Measurements from ENCODE around the gene CRISPLD2.

Gene CRISPLD2

DNA sequence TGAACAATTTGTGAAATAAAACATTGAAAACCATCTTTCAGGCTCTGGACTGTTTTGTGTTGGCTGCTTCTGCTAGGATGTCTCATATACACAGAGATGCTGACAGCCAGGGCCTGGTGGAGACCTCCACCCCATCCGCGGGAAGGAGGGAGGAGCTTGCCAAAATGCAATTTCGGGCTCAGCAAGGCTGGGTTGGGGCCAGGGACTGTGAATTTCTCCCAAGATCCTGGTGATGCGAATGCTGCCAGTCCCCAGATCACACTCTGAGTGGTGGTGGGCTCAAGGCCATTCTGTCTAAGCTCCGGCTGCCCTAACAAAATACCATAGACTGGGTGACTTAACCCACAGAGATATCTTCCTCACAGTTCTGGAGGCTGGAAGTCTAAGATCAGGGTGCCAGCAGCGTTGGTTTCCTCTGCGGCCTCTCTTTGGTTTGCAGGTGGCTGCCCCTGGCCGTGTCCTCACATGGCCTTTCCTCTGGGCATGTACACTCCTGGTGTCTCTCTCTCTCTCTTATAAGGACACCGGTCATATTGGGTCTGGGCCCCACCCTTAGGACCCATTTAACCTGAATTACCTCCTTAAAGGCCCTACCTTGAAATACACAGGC lies 89.8 kb downstream of the CRISPLD2 start:
- DNase-seq (ENCODE audit: low read depth, low spot score) = no peak

DNA sequence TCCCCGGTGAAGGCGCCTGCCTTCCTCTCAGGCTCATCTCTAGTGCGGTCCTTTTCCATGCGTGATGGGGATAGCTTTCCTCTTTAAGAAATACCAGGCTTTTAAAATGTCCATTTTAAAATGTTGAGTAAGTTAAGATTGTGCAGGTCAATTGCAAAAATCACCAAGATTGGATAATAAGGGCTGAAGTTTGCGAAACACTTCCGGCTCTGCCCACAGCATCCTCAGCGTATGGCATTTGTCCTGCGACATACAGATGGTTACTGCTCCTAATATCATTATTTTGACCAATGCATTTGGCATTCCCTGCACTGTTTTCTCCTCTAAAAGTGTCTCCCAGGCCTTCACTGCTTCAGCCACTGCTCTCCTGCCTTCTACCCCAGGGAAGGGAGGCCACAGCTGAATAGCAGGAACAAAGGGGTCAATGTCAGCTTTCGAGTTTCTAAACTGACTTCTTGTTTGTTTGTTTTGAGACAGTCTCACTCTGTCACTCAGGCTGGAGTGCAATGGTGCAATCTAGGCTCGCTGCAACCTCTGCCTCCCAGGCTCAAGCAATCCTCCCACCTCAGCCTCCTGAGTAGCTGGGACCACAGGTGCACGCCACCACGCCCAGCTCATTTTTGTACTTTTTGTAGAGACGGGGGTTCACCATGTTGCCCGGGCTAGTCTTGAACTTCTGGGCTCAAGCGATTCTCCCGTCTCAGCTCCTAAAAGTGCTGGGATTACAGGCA lies 91.9 kb downstream of the CRISPLD2 start:
- no peak for DNase-seq (ENCODE audit: low read depth, low spot score)

DNA sequence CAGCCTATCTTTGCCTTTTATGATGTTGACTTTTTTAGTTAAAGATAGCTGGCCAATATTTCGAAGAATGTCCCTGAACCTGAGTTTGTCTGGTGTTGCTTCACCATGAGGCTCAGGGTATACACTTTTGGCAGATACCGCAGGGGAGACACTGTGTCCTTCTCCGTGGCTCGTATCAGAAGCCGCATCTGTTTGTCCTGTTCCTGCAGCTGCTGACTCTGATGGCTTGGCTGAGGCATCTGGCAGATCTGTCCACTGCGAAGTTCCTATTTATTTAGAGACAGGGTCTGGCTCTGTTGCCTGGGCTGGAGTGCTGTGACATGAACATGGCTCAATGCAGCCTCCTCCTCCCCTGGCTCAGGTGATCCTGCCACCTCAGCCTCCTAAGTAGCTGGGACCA lies 93.5 kb downstream of the CRISPLD2 start:
- no peak for DNase-seq (ENCODE audit: low read depth, low spot score)

DNA sequence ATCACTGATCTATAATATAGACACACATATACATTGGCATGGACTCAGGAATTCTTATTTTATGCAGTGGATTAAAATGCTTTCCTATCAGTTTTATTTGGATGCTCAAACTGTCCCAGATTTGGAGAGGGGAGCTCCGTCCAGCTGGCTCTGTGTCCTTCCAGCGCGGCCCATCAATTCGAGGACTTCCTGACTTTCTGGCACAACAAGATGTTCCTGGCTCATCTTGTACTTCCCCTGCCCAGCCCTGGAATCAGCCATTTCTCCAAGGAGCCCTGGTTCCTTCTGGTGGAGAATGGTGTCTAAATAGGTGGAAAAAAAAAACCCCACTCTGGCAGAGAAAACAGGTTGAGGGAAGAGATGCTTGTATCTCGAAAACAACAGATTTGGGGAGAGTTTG lies 94.5 kb downstream of the CRISPLD2 start:
- no peak for DNase-seq (ENCODE audit: low read depth, low spot score)

DNA sequence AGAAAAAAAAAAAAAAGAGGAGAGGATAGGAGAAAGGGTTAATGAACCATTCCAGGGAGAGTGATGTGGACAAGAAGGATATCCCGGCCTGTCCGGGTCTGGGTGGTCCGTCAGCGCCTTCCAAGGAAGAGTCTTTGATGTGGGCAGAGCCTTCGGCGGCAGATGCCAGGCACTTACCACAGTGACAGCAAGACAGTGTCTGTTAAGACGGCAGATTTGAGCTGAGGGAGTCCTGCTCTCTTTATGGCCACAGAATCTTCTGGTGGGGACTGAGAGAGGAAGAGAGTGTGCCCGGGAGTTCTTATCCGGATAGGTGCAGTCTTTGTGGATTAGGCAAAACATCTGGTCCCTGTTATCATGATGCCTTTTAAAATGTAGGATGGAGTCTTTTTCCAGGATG lies 96.4 kb downstream of the CRISPLD2 start:
- no peak for DNase-seq (ENCODE audit: low read depth, low spot score)

DNA sequence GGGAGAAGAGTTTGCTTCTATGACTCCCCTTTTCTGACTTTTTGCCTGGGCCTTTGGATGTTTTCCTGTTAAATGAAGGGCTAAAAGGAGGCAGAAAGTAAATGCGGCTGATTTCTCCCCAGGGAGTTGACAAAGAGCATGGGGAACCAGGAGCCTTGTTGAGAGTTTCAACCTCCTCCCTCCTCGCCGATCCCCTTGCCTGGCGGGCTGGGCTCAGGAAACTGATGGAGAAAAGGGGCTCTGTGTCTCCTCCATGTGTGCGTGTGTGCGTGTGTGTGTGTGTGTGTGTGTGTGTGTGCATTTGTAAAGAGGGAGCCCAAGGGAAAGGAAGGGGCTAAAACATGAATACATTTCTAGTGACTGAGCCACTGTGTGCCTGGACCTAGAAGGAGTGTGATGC lies 97.1 kb downstream of the CRISPLD2 start:
- DNase-seq (ENCODE audit: low read depth, low spot score) = no peak

DNA sequence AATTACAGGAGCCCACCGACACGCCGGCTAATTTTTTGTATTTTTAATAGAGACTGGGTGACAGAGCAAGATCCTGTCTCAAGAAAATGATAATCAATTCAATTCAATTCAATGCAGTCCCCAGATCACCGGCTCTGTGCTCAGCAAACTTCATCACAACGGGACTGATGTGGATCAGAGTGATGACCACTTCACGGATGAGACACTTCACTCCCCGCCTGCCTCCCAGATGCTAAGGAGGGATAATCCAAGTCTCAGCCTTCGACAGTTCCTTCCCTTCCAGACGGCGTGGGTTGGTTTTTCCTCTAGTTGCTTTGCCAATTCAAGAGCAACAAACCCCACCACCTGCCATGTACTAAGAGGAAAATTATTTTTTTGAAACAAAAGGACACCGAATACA lies 97.7 kb downstream of the CRISPLD2 start:
- no peak for DNase-seq (ENCODE audit: low read depth, low spot score)

DNA sequence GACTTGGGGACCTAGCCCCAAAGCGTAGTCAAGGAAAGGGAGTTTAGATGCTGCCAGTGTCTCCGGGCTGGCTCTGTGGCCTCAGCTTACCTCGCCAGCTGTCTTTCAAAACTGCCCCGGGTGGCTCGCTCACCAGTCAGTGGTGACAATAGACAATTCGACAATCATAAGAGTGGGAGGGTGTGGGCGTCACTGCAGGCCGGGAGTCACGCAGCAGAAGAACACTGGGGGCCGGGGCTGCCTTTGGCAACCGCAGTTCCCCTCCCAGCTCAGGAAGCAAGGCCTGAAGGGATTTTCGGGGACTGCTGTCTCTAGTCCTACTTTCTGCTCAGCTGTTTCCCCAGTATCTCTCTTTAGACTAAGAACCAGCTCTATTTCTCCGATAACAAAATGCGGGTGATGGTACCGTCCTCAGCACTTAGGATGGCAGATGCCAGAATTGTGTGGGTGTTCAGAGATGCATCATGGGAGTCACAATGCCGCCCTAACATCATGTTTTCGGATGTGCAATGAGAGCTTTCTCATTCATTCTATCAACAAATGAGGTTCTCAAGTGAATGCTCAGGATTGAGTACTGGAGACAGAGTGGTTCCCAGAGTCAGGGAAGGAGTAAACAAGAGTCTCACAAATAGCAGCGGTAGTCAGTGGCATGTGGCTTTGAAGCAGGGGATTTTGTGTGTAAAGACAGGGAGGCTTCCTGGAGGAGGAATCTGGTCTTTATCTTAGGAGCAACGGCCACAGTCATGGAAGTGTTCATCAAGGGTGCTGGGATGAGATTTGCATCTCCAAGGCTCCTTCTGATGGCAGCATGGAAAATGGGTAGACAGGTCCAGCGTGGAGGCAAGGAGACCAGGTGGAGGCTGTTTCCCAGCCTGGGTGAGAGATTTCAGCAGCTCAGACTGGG lies 98.5 kb downstream of the CRISPLD2 start:
- no peak for DNase-seq (ENCODE audit: low read depth, low spot score)

DNA sequence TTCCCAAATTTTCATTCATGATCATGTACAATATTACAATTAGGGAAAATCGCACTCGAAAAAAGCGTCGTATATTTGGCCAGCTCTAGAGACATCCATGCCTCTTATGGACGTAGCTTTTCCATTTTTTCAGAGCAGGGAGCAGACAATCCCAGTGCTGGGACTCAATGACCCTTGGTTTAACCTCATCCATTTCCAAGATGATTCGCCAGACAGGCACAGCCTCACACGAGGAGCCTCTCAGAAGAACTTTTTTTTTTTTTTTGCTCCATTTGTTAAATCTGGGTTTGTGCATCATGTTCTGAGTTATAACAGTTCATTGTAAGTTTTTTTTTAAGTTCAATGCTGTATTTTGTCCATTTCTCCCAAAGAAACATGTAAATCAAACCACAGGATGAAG lies 99.5 kb downstream of the CRISPLD2 start:
- no peak for DNase-seq (ENCODE audit: low read depth, low spot score)

DNA sequence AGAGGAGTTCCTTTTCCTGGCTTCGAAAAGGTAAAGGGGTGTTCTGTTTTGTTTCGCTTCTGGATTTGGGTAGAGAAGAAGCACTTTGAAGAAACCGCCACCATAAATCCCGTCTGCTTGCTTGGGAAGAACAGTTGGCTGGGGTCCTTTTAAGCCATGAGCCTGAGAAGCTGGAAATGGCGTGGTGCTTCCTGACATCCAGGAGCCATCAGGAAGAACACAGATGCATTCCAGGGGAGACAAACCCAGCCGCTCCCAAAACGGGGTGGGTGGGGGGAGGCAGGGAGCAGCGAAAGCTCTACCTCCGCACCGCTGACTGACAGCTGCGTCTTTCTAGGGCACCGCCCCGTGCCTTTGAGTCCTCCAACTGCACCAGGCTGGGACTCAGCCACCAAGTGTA lies 99.9 kb downstream of the CRISPLD2 start:
- no peak for DNase-seq (ENCODE audit: low read depth, low spot score)

DNA sequence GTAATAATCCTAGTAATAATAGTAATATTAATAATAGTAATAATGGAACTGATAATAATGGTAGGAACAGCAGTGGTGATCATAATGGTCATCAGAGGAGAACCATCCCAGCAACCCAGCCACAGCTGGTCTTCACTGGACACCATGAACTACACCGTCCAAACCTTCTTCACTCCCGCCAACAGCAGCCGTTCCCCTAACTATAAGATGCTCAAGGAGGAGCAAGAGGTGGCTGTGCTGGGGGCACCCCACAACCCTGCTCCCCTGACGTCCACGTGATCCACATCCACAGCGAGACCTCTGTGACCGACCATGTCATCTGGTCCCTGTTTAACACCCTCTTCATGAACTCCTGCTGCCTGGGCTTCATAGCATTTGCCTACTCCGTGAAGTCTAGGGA lies 100.5 kb downstream of the CRISPLD2 start:
- no peak for DNase-seq (ENCODE audit: low read depth, low spot score)

DNA sequence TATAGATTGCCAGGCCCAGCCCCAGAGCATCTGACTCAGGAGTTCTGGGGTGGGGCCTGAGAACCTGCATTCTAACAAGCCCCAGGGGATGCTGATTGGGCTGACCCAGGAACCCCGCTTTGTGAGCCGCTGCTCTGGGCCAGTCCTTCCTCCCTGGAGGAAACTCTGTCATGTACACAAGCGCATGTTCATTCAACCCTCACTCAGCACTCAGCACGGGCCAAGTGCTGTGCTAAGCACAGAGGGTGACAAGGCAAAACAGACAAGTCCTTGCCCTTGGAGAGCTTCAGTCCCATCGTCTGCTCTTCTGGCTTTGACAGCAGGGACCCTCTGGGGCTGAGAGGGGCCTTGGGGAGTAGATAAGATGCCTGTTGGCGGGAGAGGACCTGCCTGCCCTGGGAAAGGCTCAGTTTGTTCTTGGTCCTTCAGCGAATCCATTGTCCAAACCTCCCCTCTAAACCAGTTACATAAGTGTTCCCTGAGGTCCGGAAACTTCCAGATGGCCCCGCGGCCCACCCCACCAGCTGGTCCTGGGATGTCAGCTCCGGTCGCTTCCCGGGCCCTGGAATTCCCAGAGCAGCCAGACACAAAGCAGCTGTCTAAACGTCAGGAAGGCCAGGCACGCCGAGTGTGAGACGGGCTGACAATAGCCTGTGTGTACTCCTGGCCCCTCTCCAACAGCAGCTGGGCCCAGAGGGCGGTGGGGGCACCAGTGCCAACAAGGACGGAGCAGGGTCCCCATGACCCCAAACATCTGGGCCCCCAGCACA lies 102.8 kb downstream of the CRISPLD2 start:
- DNase-seq (ENCODE audit: low read depth, low spot score) = no peak

DNA sequence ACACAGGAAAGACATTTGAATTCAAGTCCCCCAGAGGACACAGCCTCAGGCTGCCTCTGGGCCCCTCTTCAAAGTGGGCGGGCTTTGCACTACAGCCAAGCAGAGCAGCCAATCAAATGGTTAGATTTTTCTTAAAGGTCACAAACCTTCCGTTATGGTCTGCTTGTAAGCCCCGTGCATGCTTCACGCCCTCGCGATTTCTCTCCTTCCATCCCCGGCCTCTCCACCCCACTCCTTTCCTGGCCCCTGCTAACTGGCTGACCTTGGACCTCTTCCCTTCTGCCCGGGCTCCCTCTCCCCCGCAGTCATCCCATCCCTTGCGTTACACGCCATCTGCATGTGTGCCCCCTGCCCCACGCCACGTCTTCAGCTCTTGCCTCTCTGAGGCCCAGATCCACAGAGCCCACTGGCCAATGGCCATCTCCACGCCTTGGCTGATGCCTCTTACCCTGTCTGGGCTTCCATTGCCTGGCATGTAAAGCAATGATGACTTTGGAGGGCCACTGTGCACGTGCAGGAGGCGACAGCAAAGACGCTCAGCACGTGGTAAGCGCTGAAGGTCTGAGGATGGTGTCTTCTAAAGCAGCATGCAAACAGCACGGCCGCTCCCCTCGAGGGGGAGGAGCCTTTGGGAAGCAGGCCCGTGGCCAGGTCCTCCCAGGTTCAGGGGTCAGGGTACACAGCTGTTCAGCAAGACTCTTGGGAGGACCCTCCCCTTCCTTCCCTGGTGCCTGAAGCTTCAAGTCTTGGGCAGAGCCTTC lies 104.7 kb downstream of the CRISPLD2 start:
- no peak for DNase-seq (ENCODE audit: low read depth, low spot score)

DNA sequence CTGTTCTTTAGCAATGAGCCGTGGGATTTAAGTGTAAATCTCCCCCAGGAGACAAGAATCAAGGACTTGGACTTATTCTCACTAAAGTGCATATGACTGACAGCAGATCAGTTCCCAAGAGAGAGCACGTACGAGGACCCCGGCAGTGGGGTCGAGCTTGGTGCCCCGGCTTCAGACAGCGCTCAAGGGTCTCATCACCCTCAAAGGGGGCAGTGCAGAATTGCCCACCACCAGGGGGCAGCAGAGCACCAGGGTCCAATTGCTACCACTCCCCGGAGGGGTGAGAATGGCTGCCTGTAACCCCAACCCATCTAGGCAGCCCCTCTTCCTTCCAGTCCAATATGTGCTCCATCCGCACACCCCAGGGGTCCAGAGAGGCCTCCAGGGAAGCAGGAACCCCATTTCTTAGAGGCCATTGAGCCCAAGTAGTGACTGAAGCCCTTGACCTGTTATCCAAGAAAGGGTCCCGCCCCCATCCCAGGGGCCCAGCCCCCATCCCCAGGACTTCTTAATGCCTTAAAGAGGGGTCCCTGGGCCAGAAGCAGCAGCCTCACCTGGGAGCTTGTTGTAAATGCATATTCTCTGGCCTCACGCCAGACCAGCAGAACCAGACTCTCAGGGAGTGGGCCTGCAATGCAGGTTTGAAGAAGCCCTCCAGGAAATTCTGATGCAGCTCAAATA lies 105.4 kb downstream of the CRISPLD2 start:
- no peak for DNase-seq (ENCODE audit: low read depth, low spot score)

DNA sequence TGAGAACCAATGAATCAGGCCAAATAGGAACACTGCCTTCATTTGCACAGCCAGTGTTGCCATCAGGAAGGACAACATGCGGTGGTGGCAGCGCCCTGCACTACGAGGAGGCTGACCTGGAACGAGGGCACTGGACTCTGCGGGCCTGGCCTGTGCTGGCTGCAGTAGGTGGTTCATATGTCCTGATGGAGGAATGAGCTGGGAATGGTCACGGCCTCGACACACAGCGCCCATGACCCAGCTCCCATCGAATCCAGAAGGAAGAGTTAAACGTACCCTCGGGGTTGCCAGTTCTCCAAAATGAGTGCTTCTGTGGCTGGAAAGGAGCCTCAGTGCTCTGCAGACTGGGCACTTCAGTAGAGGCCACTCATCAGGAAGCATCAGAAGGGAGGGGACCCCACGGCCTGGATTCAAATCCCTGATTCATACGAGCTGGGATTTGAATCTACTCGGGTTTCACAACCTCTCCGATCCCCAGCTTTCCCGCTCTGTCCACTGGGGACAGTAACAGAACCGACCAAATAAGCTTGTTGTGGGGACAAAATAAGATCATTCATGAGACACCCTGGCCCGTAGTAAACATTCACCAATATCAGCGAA lies 106.1 kb downstream of the CRISPLD2 start:
- DNase-seq (ENCODE audit: low read depth, low spot score) = no peak

DNA sequence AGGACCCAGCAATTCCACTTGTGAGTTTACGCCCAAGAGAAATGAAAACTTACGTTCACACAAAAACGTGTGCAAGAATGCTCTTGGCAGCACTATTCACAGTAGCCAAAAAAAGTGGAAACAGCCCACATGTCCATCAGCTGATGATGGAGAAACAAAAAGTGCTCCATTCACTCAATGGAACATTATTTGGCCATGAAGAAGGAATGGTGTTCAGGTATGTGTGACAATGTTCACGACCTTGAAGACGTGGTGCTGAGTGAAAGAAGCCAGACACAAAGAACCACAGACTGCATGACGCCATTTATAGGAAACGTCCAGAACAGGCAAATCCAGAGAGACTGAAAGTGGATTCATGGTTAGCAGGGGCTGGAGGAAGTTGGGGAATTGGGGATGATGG lies 106.7 kb downstream of the CRISPLD2 start:
- no peak for DNase-seq (ENCODE audit: low read depth, low spot score)

DNA sequence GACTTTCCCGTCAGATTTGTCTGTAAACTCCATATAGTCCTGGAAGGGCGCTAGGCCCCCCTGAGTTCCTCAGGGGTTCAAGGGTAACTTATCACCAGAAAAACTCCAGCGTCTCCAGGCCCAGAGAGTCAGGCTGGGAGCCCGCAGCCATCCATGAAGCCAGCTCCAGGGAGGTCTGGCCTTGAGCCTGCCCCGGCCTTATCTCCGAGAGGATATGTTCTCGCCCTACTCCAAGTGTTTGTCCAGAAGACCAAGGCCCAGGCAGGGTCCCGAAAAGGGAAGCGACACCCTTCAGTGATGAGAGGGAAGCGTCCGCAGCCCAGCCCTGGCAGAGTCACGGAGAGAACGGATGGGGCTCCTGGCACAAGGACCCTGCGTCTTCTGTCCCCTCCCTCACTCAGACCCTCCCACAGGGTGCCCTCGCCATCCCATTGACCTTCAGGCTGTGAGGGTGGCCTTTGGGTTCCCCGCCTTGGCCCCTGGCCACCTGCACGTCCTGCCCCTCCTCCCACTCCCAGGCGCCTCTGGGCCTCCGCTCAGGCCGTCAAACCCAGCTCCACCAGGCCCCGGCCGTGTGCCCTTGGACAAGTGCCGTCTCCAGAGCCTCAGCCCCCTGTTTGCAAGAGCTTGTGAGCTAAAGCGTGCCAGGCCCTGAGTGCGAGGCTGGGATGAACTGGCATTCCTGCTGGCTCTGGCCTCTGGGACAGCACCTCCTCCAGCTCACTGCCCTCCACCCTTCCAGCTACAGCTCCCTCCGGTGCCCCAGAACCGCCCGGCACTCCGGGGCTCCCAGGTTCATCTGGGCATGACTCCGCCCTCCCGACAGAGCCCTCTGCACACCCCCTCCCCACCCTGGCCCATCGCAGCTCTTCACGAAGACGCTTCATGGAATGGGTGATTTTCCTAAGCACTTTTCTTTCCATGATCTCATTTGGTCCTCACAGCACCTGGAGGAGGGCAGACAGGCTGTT lies 108.1 kb downstream of the CRISPLD2 start:
- DNase-seq (ENCODE audit: low read depth, low spot score) = no peak

DNA sequence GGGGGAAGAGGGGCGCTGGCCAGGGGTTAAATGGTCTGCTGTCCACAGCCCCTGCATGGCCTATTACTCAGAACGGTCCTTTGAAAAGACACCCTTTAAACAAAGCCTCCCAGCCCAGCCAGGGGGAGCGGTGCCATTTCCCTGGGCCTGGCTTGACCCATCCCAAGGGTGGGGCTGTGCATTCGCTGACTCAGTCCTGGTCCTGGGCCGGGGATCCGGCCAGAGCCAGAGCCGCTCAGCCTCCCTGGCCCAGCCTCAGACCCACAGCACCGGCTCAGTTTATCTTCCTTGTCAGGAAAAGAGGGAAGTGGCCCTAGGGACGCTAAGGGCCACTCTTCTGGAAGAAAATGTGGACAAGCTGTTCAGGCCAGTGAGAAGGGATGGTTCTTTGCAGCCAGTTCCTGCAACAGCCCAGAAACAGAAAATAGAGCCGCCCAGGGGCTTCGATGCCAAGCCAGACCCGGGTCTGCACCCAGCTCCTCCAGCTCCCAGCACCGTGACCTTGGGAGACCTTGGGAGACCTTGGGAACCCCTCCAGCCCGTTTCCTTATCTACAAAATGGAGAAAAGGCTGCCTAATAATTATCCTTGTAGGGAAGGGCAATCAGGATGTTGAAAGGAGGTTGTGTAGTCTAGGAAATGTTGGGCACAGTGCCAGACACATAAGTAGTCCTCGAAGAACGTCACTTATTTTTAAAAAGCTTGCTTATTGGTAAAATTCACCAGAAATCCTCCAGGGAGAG lies 109.1 kb downstream of the CRISPLD2 start:
- DNase-seq (ENCODE audit: low read depth, low spot score) = no peak
